Fibroblast of mammary gland (primary cell): Measurements from ENCODE around the gene PJA1.

Experiments used
- DNase-seq: peaks from one replicate; pipeline ENCODE4 v3.0.0-alpha.2; 2010; ENCODE audit warnings: low read depth
- H3K4me3 ChIP-seq: 2 replicates; pipeline ENCODE4 v1.5.1; 2011; ENCODE audit warnings: low read depth, mild to moderate bottlenecking, low read length, moderate library complexity; ENCODE audit not compliant: control insufficient read depth
- CTCF ChIP-seq: conservative IDR thresholded peaks from 2 replicates; pipeline ENCODE4 v1.5.1; 2011; ENCODE audit warnings: low read depth, low read length, inconsistent platforms; ENCODE audit not compliant: control insufficient read depth, insufficient read depth

PJA1 gene

GRCh38 chrX:69144838-69145680, 20.2 kb downstream of the PJA1 start:
- no peak for DNase-seq
- TF ChIP-seq CTCF = no peak
- no peak overlapping the region for H3K4me3 ChIP-seq

GRCh38 chrX:69143530-69143929, 21.7 kb downstream of the PJA1 start:
- no peak for TF ChIP-seq CTCF
- no peak for DNase-seq
- H3K4me3 ChIP-seq = no peak overlapping the region

- no peak for DNase-seq
- no peak for TF ChIP-seq CTCF
- H3K4me3 ChIP-seq = no peak overlapping the region
Observed at GRCh38 chrX:69142788-69143469, 22.3 kb downstream of the PJA1 start.

GRCh38 chrX:69140837-69141236, 24.4 kb downstream of the PJA1 start:
- no peak for DNase-seq
- no peak overlapping the region for H3K4me3 ChIP-seq
- TF ChIP-seq CTCF = no peak

- no peak for DNase-seq
- TF ChIP-seq CTCF = no peak
Observed at GRCh38 chrX:69139516-69139915, 25.7 kb downstream of the PJA1 start.

GRCh38 chrX:69138512-69138911, 26.7 kb downstream of the PJA1 start:
- no peak overlapping the region for H3K4me3 ChIP-seq
- DNase-seq = peak; percentile 60
- TF ChIP-seq CTCF = no peak

More at GRCh38 chrX:69139516-69139915, 25.7 kb downstream of the PJA1 start:
- no peak overlapping the region for H3K4me3 ChIP-seq
